ENCODE measurements around the gene TTC38.

Gene TTC38

GRCh38 chr22:46245511-46245910, 22.3 kb upstream of the TTC38 start:
- H3K4me1 ChIP-seq (ENCODE audit: control insufficient read depth, insufficient read depth, low read length), result no peaks in the 10 kb centered on the region; the same call in 1 of the 2 replicates
- no peak overlapping the region for H3K4me3 ChIP-seq (ENCODE audit: low read length)
- H3K9me3 ChIP-seq (ENCODE audit: control insufficient read depth, insufficient read depth, low read length), result no peaks in the 10 kb centered on the region
- H3K36me3 ChIP-seq (ENCODE audit: control insufficient read depth, insufficient read depth, low read length), result no peaks in the 10 kb centered on the region
- H3K27me3 ChIP-seq (ENCODE audit: control insufficient read depth, insufficient read depth, low read length), result no peaks in the 10 kb centered on the region
- DNase-seq (ENCODE audit: low read depth, low spot score), result no peak
- no CpG with 5 or more reads among the region's 16 CpGs for WGBS (ENCODE audit: insufficient coverage, insufficient read length)
- no peak overlapping the region for H3K27ac ChIP-seq (ENCODE audit: low read length)

GRCh38 chr22:46246178-46246577, 21.6 kb upstream of the TTC38 start:
- H3K9me3 ChIP-seq (ENCODE audit: control insufficient read depth, insufficient read depth, low read length), result no peaks in the 10 kb centered on the region
- H3K4me3 ChIP-seq (ENCODE audit: low read length), result no peak overlapping the region
- no peak for DNase-seq (ENCODE audit: low read depth, low spot score)
- no CpG with 5 or more reads among the region's 10 CpGs for WGBS (ENCODE audit: insufficient coverage, insufficient read length)
- H3K27me3 ChIP-seq (ENCODE audit: control insufficient read depth, insufficient read depth, low read length), result 0 out of 2 replicates have a peak, but pooled peaks cover 1% of the 10 kb centered on the region
- no peak overlapping the region for H3K27ac ChIP-seq (ENCODE audit: low read length)
- H3K4me1 ChIP-seq (ENCODE audit: control insufficient read depth, insufficient read depth, low read length), result no peaks in the 10 kb centered on the region; the same call in 1 of the 2 replicates
- no peaks in the 10 kb centered on the region for H3K36me3 ChIP-seq (ENCODE audit: control insufficient read depth, insufficient read depth, low read length)

- H3K9me3 ChIP-seq (ENCODE audit: control insufficient read depth, insufficient read depth, low read length), result no peaks in the 10 kb centered on the region
- no peak overlapping the region for H3K4me3 ChIP-seq (ENCODE audit: low read length)
- no CpG with 5 or more reads among the region's 2 CpGs for WGBS (ENCODE audit: insufficient coverage, insufficient read length)
- H3K27ac ChIP-seq (ENCODE audit: low read length), result no peak overlapping the region
- no peak for DNase-seq (ENCODE audit: low read depth, low spot score)
- no peaks in the 10 kb centered on the region; the same call in 1 of the 2 replicates for H3K4me1 ChIP-seq (ENCODE audit: control insufficient read depth, insufficient read depth, low read length)
- H3K36me3 ChIP-seq (ENCODE audit: control insufficient read depth, insufficient read depth, low read length), result no peaks in the 10 kb centered on the region
- H3K27me3 ChIP-seq (ENCODE audit: control insufficient read depth, insufficient read depth, low read length), result 0 out of 2 replicates have a peak, but pooled peaks cover 3% of the 10 kb centered on the region
Observed at GRCh38 chr22:46247443-46247975, 20.3 kb upstream of the TTC38 start.

GRCh38 chr22:46250035-46250782, 17.6 kb upstream of the TTC38 start, which contains the start of gene CDPF1:
Gene CDPF1 (minus strand): TSS chr22:46250293. CDS start chr22:46248284, 2,009 bp downstream.
- Histone ChIP-seq H3K9me3 (ENCODE audit: control insufficient read depth, insufficient read depth, low read length) (no peaks in the 10 kb centered on the region), H3K36me3 (ENCODE audit: control insufficient read depth, insufficient read depth, low read length) (no peaks in the 10 kb centered on the region), H3K27ac (ENCODE audit: low read length) (no peak within 1 kb of the TSS), H3K4me1 (ENCODE audit: control insufficient read depth, insufficient read depth, low read length) (no peaks in the 10 kb centered on the region; the same call in 1 of the 2 replicates), H3K4me3 (ENCODE audit: low read length) (peak within 1 kb of the TSS; percentile 55), H3K27me3 (ENCODE audit: control insufficient read depth, insufficient read depth, low read length) (0 out of 2 replicates have a peak, but pooled peaks cover 3% of the 10 kb centered on the region)
- WGBS (ENCODE audit: insufficient coverage, insufficient read length), result no CpG with 5 or more reads among the region's 89 CpGs
- DNase-seq (ENCODE audit: low read depth, low spot score), result no peak

- no CpG with 5 or more reads among the region's 25 CpGs for WGBS (ENCODE audit: insufficient coverage, insufficient read length)
- no peak overlapping the region for H3K27ac ChIP-seq (ENCODE audit: low read length)
Observed at GRCh38 chr22:46250783-46251125, 17.1 kb upstream of the TTC38 start.

GRCh38 chr22:46251266-46251665, 16.5 kb upstream of the TTC38 start:
- H3K27ac ChIP-seq (ENCODE audit: low read length), result no peak overlapping the region
- WGBS (ENCODE audit: insufficient coverage, insufficient read length), result no CpG with 5 or more reads among the region's 7 CpGs
- H3K4me1 ChIP-seq (ENCODE audit: control insufficient read depth, insufficient read depth, low read length), result no peaks in the 10 kb centered on the region
- 0 out of 2 replicates have a peak, but pooled peaks cover 3% of the 10 kb centered on the region for H3K27me3 ChIP-seq (ENCODE audit: control insufficient read depth, insufficient read depth, low read length)
- no peak for DNase-seq (ENCODE audit: low read depth, low spot score)
- peak overlapping the region; percentile 4; the same call in 1 of the 2 replicates for H3K4me3 ChIP-seq (ENCODE audit: low read length)
- no peaks in the 10 kb centered on the region for H3K9me3 ChIP-seq (ENCODE audit: control insufficient read depth, insufficient read depth, low read length)
- H3K36me3 ChIP-seq (ENCODE audit: control insufficient read depth, insufficient read depth, low read length), result no peaks in the 10 kb centered on the region

More at GRCh38 chr22:46250783-46251125, 17.1 kb upstream of the TTC38 start:
- DNase-seq (ENCODE audit: low read depth, low spot score), result no peak
- Histone ChIP-seq H3K36me3 (ENCODE audit: control insufficient read depth, insufficient read depth, low read length) (no peaks in the 10 kb centered on the region), H3K4me3 (ENCODE audit: low read length) (peak overlapping the region; percentile 55; the same call in 1 of the 2 replicates), H3K4me1 (ENCODE audit: control insufficient read depth, insufficient read depth, low read length) (no peaks in the 10 kb centered on the region; the same call in 1 of the 2 replicates), H3K27me3 (ENCODE audit: control insufficient read depth, insufficient read depth, low read length) (0 out of 2 replicates have a peak, but pooled peaks cover 3% of the 10 kb centered on the region), H3K9me3 (ENCODE audit: control insufficient read depth, insufficient read depth, low read length) (no peaks in the 10 kb centered on the region)

GRCh38 chr22:46251816-46252380, 15.9 kb upstream of the TTC38 start:
- Histone ChIP-seq H3K36me3 (ENCODE audit: control insufficient read depth, insufficient read depth, low read length) (no peaks in the 10 kb centered on the region), H3K4me3 (ENCODE audit: low read length) (no peak overlapping the region), H3K27me3 (ENCODE audit: control insufficient read depth, insufficient read depth, low read length) (0 out of 2 replicates have a peak, but pooled peaks cover 3% of the 10 kb centered on the region), H3K4me1 (ENCODE audit: control insufficient read depth, insufficient read depth, low read length) (no peaks in the 10 kb centered on the region), H3K9me3 (ENCODE audit: control insufficient read depth, insufficient read depth, low read length) (no peaks in the 10 kb centered on the region), H3K27ac (ENCODE audit: low read length) (no peak overlapping the region)
- no CpG with 5 or more reads among the region's 9 CpGs for WGBS (ENCODE audit: insufficient coverage, insufficient read length)
- no peak for DNase-seq (ENCODE audit: low read depth, low spot score)

GRCh38 chr22:46256358-46256958, 11.3 kb upstream of the TTC38 start:
- Histone ChIP-seq H3K9me3 (ENCODE audit: control insufficient read depth, insufficient read depth, low read length) (no peaks in the 10 kb centered on the region), H3K4me3 (ENCODE audit: low read length) (no peak overlapping the region), H3K27me3 (ENCODE audit: control insufficient read depth, insufficient read depth, low read length) (no peaks in the 10 kb centered on the region; the same call in 1 of the 2 replicates), H3K4me1 (ENCODE audit: control insufficient read depth, insufficient read depth, low read length) (no peaks in the 10 kb centered on the region), H3K27ac (ENCODE audit: low read length) (no peak overlapping the region), H3K36me3 (ENCODE audit: control insufficient read depth, insufficient read depth, low read length) (no peaks in the 10 kb centered on the region)
- DNase-seq (ENCODE audit: low read depth, low spot score), result no peak
- WGBS (ENCODE audit: insufficient coverage, insufficient read length), result no CpG with 5 or more reads among the region's 8 CpGs

GRCh38 chr22:46259374-46259773, 8.4 kb upstream of the TTC38 start:
- H3K9me3 ChIP-seq (ENCODE audit: control insufficient read depth, insufficient read depth, low read length), result no peaks in the 10 kb centered on the region
- no peak overlapping the region for H3K4me3 ChIP-seq (ENCODE audit: low read length)
- no peak overlapping the region for H3K27ac ChIP-seq (ENCODE audit: low read length)
- no peaks in the 10 kb centered on the region for H3K4me1 ChIP-seq (ENCODE audit: control insufficient read depth, insufficient read depth, low read length)
- H3K36me3 ChIP-seq (ENCODE audit: control insufficient read depth, insufficient read depth, low read length), result no peaks in the 10 kb centered on the region; the same call in 1 of the 2 replicates
- WGBS (ENCODE audit: insufficient coverage, insufficient read length), result no CpG with 5 or more reads among the region's 12 CpGs
- peaks cover 13% of the 10 kb centered on the region; the same call in 1 of the 2 replicates for H3K27me3 ChIP-seq (ENCODE audit: control insufficient read depth, insufficient read depth, low read length)
- no peak for DNase-seq (ENCODE audit: low read depth, low spot score)

- Histone ChIP-seq H3K36me3 (ENCODE audit: control insufficient read depth, insufficient read depth, low read length) (no peaks in the 10 kb centered on the region; the same call in 1 of the 2 replicates), H3K9me3 (ENCODE audit: control insufficient read depth, insufficient read depth, low read length) (no peaks in the 10 kb centered on the region), H3K27ac (ENCODE audit: low read length) (no peak overlapping the region), H3K27me3 (ENCODE audit: control insufficient read depth, insufficient read depth, low read length) (peaks cover 13% of the 10 kb centered on the region; the same call in 1 of the 2 replicates), H3K4me3 (ENCODE audit: low read length) (no peak overlapping the region), H3K4me1 (ENCODE audit: control insufficient read depth, insufficient read depth, low read length) (no peaks in the 10 kb centered on the region)
- no CpG with 5 or more reads among the region's 6 CpGs for WGBS (ENCODE audit: insufficient coverage, insufficient read length)
- DNase-seq (ENCODE audit: low read depth, low spot score), result no peak
Observed at GRCh38 chr22:46260038-46260437, 7.8 kb upstream of the TTC38 start.

Data from iPS DF 6.9 (cell line).